ENCODE data around the gene PAX3.

GRCh38 chr2:222180619-222181018 is 118.2 kb downstream of the PAX3 start:
- no peak for TF ChIP-seq CTCF (IDR thresholded peaks at IDR 0.05)
- no peak for TF ChIP-seq EP300 (IDR thresholded peaks at IDR 0.05)
- no peak for TF ChIP-seq POLR2A (IDR thresholded peaks at IDR 0.05)

Measured in stomach (tissue), 4 donors.